HepG2 (cell line): Measurements from ENCODE around the gene ETHE1. TPM values are rescaled to one million over a fixed set of nuclear protein-coding genes. Genes with fewer than 3 reads are reported as not detected.

Experiments
- BORCS8-MEF2B ChIP-seq: sonication (generic); formaldehyde crosslinking; IDR thresholded peaks from 2 replicates; pipeline ENCODE4 v1.8.0; 2022; ENCODE audit warnings: mild to moderate bottlenecking, missing genetic modification reagents
- CTCF ChIP-seq: sonication (generic); formaldehyde crosslinking; IDR thresholded peaks from 2 replicates; pipeline ENCODE4 v1.5.0; 2020; ENCODE audit warnings: mild to moderate bottlenecking, missing genetic modification reagents, moderate library complexity
- HMGXB4 ChIP-seq, 2 experiments: sonication (generic) in 1 of 2; formaldehyde crosslinking in 1 of 2; IDR thresholded peaks; 2 replicates each; pipeline versions ENCODE4 v1.4.0 to v1.6.1; 2018 to 2020; ENCODE audit warnings: missing genetic modification reagents in 2 of 2, borderline replicate concordance in 1 of 2, low read depth in 1 of 2, mild to moderate bottlenecking in 1 of 2, missing biosample characterization in 1 of 2
- HNF4A ChIP-seq: sonication (generic); formaldehyde crosslinking; IDR thresholded peaks from 2 replicates; pipeline ENCODE4 v1.4.0; 2020; ENCODE audit warnings: missing genetic modification reagents
- PCBP1 ChIP-seq: fragments of 200-400 bp; formaldehyde crosslinking; IDR thresholded peaks from 2 replicates; pipeline ENCODE4 v1.6.1; 2017; ENCODE audit warnings: mild to moderate bottlenecking, low read depth, low read length, borderline replicate concordance
- TBX3 ChIP-seq: fragments of 450-650 bp; IDR thresholded peaks from 2 replicates; pipeline ENCODE4 v1.6.1; 2017; ENCODE audit warnings: antibody characterized with exemption, mild to moderate bottlenecking, inconsistent platforms, borderline replicate concordance
- YY1 ChIP-seq: IDR thresholded peaks from 2 replicates; pipeline ENCODE4 v1.6.1; 2011; ENCODE audit warnings: low read length, low read depth, moderate library complexity, mild to moderate bottlenecking; ENCODE audit not compliant: insufficient read depth, insufficient replicate concordance
- ZNF232 ChIP-seq: sonication (generic); formaldehyde crosslinking; IDR thresholded peaks from 2 replicates; pipeline ENCODE4 v1.4.0; 2020; ENCODE audit warnings: missing genetic modification reagents, borderline replicate concordance
- ZNF234 ChIP-seq: sonication (generic); formaldehyde crosslinking; conservative IDR thresholded peaks from 2 replicates; pipeline ENCODE4 v1.5.1; 2020; ENCODE audit warnings: mild to moderate bottlenecking, missing genetic modification reagents
- ZNF670 ChIP-seq: sonication (generic); formaldehyde crosslinking; IDR thresholded peaks from 2 replicates; pipeline ENCODE4 v1.8.0; 2022; ENCODE audit warnings: mild to moderate bottlenecking, missing genetic modification reagents, borderline replicate concordance
- ZNF772 ChIP-seq: sonication (generic); formaldehyde crosslinking; IDR thresholded peaks from 2 replicates; pipeline ENCODE4 v1.5.0; 2020; ENCODE audit warnings: mild to moderate bottlenecking, missing genetic modification reagents
- polyA plus RNA-seq, 8 experiments: library from polyadenylated mRNA; depleted of rRNA in 3 of 8; stranded (reverse) in 7 of 8; unstranded in 1 of 8; fragments of >200 nt; fragmentation: Illumina TruSeq in 4 of 8; extraction: Trizol in 4 of 8; gene quantifications; 2 replicates each; pipeline versions ENCODE4 v1.2.1 to v1.2.3, GENCODE V29; 2011 to 2016; ENCODE audit warnings: low read depth in 4 of 8, missing spikeins in 1 of 8, mixed read lengths in 1 of 8; ENCODE audit not compliant: insufficient read depth in 1 of 8
- total RNA-seq, 5 experiments: library from RNA; depleted of rRNA; stranded (reverse); fragments of >200 nt; fragmentation: Illumina TruSeq; extraction: Trizol; gene quantifications; 2 replicates each; pipeline ENCODE4 v1.2.3, GENCODE V29; 2016; ENCODE audit warnings: low read depth in 1 of 5
- TF ChIP-seq, protein P1 (sequence below): sonication (generic); formaldehyde crosslinking; IDR thresholded peaks from 2 replicates; pipeline ENCODE4 v1.4.0; 2020; ENCODE audit warnings: mild to moderate bottlenecking, missing genetic modification reagents
- TF ChIP-seq, protein P2 (sequence below), 2 experiments: sonication (generic) in 1 of 2; formaldehyde crosslinking in 1 of 2; IDR thresholded peaks; 2 replicates each; pipeline versions ENCODE4 v1.6.1 to v1.9.0; 2014 to 2022; ENCODE audit warnings: antibody characterized with exemption in 1 of 2, borderline replicate concordance in 1 of 2, inconsistent platforms in 1 of 2, low read depth in 1 of 2, missing genetic modification reagents in 1 of 2

ETHE1 gene
- total and polyA plus RNA-seq, 2 of the 13 experiments (the other 11 are each of a cell fraction or from before 2014, with no cell fraction given), result 32.5 to 58.4 TPM

- TF ChIP-seq HNF4A (CRISPR knock-in tag), result no peak
- peak; percentile 63 for TF ChIP-seq YY1
- TF ChIP-seq, protein P1, sequence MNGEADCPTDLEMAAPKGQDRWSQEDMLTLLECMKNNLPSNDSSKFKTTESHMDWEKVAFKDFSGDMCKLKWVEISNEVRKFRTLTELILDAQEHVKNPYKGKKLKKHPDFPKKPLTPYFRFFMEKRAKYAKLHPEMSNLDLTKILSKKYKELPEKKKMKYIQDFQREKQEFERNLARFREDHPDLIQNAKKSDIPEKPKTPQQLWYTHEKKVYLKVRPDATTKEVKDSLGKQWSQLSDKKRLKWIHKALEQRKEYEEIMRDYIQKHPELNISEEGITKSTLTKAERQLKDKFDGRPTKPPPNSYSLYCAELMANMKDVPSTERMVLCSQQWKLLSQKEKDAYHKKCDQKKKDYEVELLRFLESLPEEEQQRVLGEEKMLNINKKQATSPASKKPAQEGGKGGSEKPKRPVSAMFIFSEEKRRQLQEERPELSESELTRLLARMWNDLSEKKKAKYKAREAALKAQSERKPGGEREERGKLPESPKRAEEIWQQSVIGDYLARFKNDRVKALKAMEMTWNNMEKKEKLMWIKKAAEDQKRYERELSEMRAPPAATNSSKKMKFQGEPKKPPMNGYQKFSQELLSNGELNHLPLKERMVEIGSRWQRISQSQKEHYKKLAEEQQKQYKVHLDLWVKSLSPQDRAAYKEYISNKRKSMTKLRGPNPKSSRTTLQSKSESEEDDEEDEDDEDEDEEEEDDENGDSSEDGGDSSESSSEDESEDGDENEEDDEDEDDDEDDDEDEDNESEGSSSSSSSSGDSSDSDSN (CRISPR knock-in tag), result peak; percentile 5
- TF ChIP-seq ZNF232 (CRISPR knock-in tag), result peak; percentile 3; the same call in 1 of the 2 replicates
- TF ChIP-seq, protein P2, sequence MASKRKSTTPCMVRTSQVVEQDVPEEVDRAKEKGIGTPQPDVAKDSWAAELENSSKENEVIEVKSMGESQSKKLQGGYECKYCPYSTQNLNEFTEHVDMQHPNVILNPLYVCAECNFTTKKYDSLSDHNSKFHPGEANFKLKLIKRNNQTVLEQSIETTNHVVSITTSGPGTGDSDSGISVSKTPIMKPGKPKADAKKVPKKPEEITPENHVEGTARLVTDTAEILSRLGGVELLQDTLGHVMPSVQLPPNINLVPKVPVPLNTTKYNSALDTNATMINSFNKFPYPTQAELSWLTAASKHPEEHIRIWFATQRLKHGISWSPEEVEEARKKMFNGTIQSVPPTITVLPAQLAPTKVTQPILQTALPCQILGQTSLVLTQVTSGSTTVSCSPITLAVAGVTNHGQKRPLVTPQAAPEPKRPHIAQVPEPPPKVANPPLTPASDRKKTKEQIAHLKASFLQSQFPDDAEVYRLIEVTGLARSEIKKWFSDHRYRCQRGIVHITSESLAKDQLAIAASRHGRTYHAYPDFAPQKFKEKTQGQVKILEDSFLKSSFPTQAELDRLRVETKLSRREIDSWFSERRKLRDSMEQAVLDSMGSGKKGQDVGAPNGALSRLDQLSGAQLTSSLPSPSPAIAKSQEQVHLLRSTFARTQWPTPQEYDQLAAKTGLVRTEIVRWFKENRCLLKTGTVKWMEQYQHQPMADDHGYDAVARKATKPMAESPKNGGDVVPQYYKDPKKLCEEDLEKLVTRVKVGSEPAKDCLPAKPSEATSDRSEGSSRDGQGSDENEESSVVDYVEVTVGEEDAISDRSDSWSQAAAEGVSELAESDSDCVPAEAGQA (IDR thresholded peaks at IDR 0.05; ENCODE audit: low read depth), result no peak
- TF ChIP-seq, protein P2 (CRISPR knock-in tag; IDR thresholded peaks at IDR 0.05; ENCODE audit: borderline replicate concordance), result 0 out of 2 replicates have a peak, but pooled peaks have one; percentile 13
- 0 out of 2 replicates have a peak, but pooled peaks have one; percentile 11 for TF ChIP-seq PCBP1
- peak; percentile 68; the same call in 1 of the 2 replicates for TF ChIP-seq ZNF234
- TF ChIP-seq ZNF772, result no peak
- no peak for TF ChIP-seq TBX3
- no peak for TF ChIP-seq BORCS8-MEF2B (CRISPR knock-in tag)
- TF ChIP-seq CTCF (CRISPR knock-in tag), result peak; percentile 82
- TF ChIP-seq HMGXB4 (CRISPR knock-in tag; IDR thresholded peaks at IDR 0.05; ENCODE audit: borderline replicate concordance in 1 of 2, low read depth in 1 of 2), result peak; percentile 78 to 86; a peak in 3 of 4 replicates
- TF ChIP-seq ZNF670 (CRISPR knock-in tag), result 0 out of 2 replicates have a peak, but pooled peaks have one; percentile 43
Observed at GRCh38 chr19:43503501-43504425, 23.2 kb downstream of the ETHE1 start (continued).
